ENCODE data around the gene RCSD1.

GRCh38 chr1:167747988-167748387, 118.0 kb downstream of the RCSD1 start:
- no peak for TF ChIP-seq POLR2A (IDR thresholded peaks at IDR 0.05; ENCODE audit: low read depth, low read length)
- TF ChIP-seq FOS (IDR thresholded peaks at IDR 0.05; ENCODE audit: borderline replicate concordance, insufficient read depth, low read length), result no peak
- no peak for TF ChIP-seq POLR2AphosphoS5 (IDR thresholded peaks at IDR 0.05; ENCODE audit: insufficient read depth, low read depth, low read length)
- no peak for TF ChIP-seq EZH2 (IDR thresholded peaks at IDR 0.05; ENCODE audit: borderline replicate concordance, low read depth, low read length, severe bottlenecking)
- no peak for TF ChIP-seq CTCF (IDR thresholded peaks at IDR 0.05; ENCODE audit: extremely low read depth in 1 of 2, insufficient read depth in 1 of 2, low read depth in 1 of 2, low read length in 2 of 2)
